ENCODE results near the gene FSTL1.

The FSTL1 gene

GRCh38 chr3:120473389-120473788 is 22.6 kb upstream of the FSTL1 start:
- TF ChIP-seq CTCF (IDR thresholded peaks at IDR 0.05; ENCODE audit: extremely low read depth, missing control alignments), result no peak
- DNase-seq (ENCODE audit: low spot score), result no peak

GRCh38 chr3:120472121-120472844 is 21.5 kb upstream of the FSTL1 start:
- TF ChIP-seq CTCF (IDR thresholded peaks at IDR 0.05; ENCODE audit: extremely low read depth, missing control alignments), result no peak
- DNase-seq (ENCODE audit: low spot score), result no peak

- TF ChIP-seq CTCF (IDR thresholded peaks at IDR 0.05; ENCODE audit: extremely low read depth, missing control alignments), result no peak
- no peak for DNase-seq (ENCODE audit: low spot score)
Measured at GRCh38 chr3:120471643-120472042, 20.9 kb upstream of the FSTL1 start.

- no peak for DNase-seq (ENCODE audit: low spot score)
- TF ChIP-seq CTCF (IDR thresholded peaks at IDR 0.05; ENCODE audit: extremely low read depth, missing control alignments), result no peak
Measured at GRCh38 chr3:120470870-120471269, 20.1 kb upstream of the FSTL1 start.

GRCh38 chr3:120469882-120470301 is 19.1 kb upstream of the FSTL1 start:
- no peak for TF ChIP-seq CTCF (IDR thresholded peaks at IDR 0.05; ENCODE audit: extremely low read depth, missing control alignments)
- no peak for DNase-seq (ENCODE audit: low spot score)

- DNase-seq (ENCODE audit: low spot score), result no peak
- TF ChIP-seq CTCF (IDR thresholded peaks at IDR 0.05; ENCODE audit: extremely low read depth, missing control alignments), result no peak
Measured at GRCh38 chr3:120469440-120469839, 18.6 kb upstream of the FSTL1 start.

- DNase-seq (ENCODE audit: low spot score), result no peak
- TF ChIP-seq CTCF (IDR thresholded peaks at IDR 0.05; ENCODE audit: extremely low read depth, missing control alignments), result no peak
Measured at GRCh38 chr3:120468635-120469295, 18.0 kb upstream of the FSTL1 start.
